Activated CD4-positive, alpha-beta T cell treated with anti-CD3 and anti-CD28 coated beads, Interleukin-2, amount 10 ng/mL, durations not matched to agents 24 days and 14 days (primary cell): Measurements from ENCODE around the gene TULP4. TPM values are rescaled to one million over a fixed set of nuclear protein-coding genes. Genes with fewer than 3 reads are reported as not detected.
"Not testable (repeated sequence)": the region's sequence is repeated elsewhere in the genome, so short reads cannot be mapped to it uniquely, and the experiment has no call there.

Experiments
- DNase-seq: peaks from one replicate; pipeline ENCODE4 v3.0.0; 2022
- H3K27ac Mint-ChIP-seq: one replicate; pipeline ENCODE4 v1.8.0; 2022; ENCODE audit warnings: mild to moderate bottlenecking, mixed read lengths
- H3K27me3 Mint-ChIP-seq: one replicate; pipeline ENCODE4 v1.8.0; 2022; ENCODE audit warnings: mixed read lengths
- H3K36me3 Mint-ChIP-seq: one replicate; pipeline ENCODE4 v1.8.0; 2022; ENCODE audit warnings: low read depth, mild to moderate bottlenecking, mixed read lengths
- H3K4me1 Mint-ChIP-seq: one replicate; pipeline ENCODE4 v1.8.0; 2021; ENCODE audit warnings: mixed read lengths
- H3K4me3 Mint-ChIP-seq: one replicate; pipeline ENCODE4 v1.8.0; 2022; ENCODE audit warnings: mild to moderate bottlenecking, moderate library complexity, mixed read lengths
- H3K9me3 Mint-ChIP-seq: one replicate; pipeline ENCODE4 v1.8.0; 2021; ENCODE audit warnings: mixed read lengths
- intact Hi-C: fragments of 100-400 bp; cut with micrococcal nuclease; formaldehyde crosslinking; loops from one replicate; pipeline ENCODE4 v1.15.1; 2023
- total RNA-seq: library from RNA; stranded (reverse); gene quantifications from 2 replicates; pipeline ENCODE4 v1.2.3, GENCODE V29; 2022

Gene TULP4
- total RNA-seq, 1 donor from 2014 or later, result 23.9 TPM

DNA sequence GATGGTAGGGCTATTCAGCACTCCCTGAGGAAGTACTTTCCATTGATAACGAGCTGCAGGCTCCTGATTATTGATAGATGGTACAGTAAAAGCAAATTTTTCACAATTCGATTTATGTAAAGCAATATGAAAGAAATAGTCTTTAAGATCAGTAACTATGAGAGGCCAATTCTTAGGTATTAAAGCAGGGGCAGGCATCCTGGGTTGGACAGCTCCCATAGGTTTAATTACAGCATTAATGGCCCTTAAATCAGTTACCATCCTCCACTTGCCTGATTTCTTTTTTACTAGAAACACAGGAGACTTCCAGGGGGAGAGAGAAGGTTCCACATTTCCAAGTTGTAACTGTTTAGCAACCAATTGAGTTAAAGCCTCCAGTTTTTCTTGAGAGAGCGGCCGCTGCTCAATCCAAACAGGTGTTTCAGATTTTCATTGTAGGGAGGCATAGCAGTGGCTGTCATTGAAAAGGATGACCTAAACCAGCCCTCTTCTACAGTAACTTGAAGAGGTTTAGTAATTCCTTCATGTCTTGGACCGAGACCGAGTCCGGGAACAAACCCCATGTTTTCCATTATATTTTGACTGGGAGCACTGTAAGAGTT lies 10.0 kb upstream of the TULP4 start:
- H3K9me3 Mint-ChIP-seq, DNase-seq, H3K4me3 Mint-ChIP-seq, H3K27me3 Mint-ChIP-seq, intact Hi-C loops, H3K27ac Mint-ChIP-seq, H3K4me1 Mint-ChIP-seq: not testable (repeated sequence)
- H3K36me3 Mint-ChIP-seq, result peaks cover 14% of the 10 kb centered on the region

GRCh38 chr6:158303210-158303731 lies 9.0 kb upstream of the TULP4 start:
- peaks cover 1% of the 10 kb centered on the region for H3K4me1 Mint-ChIP-seq
- peaks cover 14% of the 10 kb centered on the region for H3K36me3 Mint-ChIP-seq
- no peak for DNase-seq
- no peak overlapping the region for H3K27ac Mint-ChIP-seq
- intact Hi-C loops, result no loop called here
- no peaks in the 10 kb centered on the region for H3K27me3 Mint-ChIP-seq
- H3K9me3 Mint-ChIP-seq, result peaks cover 5% of the 10 kb centered on the region
- H3K4me3 Mint-ChIP-seq, result no peak overlapping the region

DNA sequence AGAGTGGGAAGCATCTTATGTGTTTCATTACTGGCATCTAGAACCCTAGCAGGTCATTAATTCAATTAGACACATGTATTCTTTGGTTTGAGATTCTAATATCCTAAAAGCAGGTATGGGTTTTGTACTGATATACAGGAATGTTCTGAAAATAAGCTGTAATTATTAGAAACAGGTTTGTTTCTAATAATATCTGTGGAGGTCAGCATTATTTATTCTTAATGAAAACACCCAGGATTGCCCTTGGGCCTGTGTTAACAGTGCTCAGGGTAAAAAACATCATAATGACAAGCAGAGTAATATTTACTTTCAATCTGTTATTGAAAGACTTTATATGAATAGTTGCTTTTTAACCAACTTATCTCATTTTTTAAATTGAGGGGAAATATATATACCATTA lies 8.0 kb upstream of the TULP4 start:
- intact Hi-C loops, result no loop called here
- Mint-ChIP-seq H3K4me1 (peaks cover 1% of the 10 kb centered on the region), H3K27ac (no peak overlapping the region), H3K27me3 (no peaks in the 10 kb centered on the region), H3K9me3 (no peaks in the 10 kb centered on the region), H3K36me3 (peaks cover 8% of the 10 kb centered on the region), H3K4me3 (no peak overlapping the region)
- DNase-seq, result no peak

DNA sequence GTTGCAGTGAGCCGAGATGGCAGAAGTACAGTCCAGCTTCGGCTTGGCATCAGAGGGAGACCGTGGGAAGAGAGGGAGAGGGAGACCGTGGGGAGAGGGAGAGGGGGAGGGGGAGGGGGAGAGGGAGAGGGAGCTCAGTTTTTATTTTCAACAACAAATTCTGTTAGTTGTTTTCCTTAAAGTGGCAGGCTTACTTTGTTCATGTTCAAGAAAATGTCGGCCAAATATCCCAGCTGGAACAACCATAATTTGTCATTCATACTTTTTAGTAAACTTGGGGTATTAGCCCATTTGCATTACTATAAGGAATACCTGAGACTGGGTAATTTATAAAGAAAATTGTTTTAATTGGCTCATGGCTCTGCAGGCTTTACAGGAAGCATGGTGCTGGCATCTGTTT lies 2.5 kb upstream of the TULP4 start:
- Mint-ChIP-seq H3K9me3 (no peaks in the 10 kb centered on the region), H3K27ac (no peak overlapping the region), H3K4me1 (peaks cover 12% of the 10 kb centered on the region), H3K36me3 (peaks cover 20% of the 10 kb centered on the region), H3K4me3 (no peak overlapping the region), H3K27me3 (no peaks in the 10 kb centered on the region)
- no peak for DNase-seq
- intact Hi-C loops, result no loop called here

- intact Hi-C loops, result no loop called here
- DNase-seq, result no peak
- H3K9me3 Mint-ChIP-seq, result peaks cover 5% of the 10 kb centered on the region
- H3K4me3 Mint-ChIP-seq, result no peak overlapping the region
- H3K27ac Mint-ChIP-seq, result no peak overlapping the region
- no peaks in the 10 kb centered on the region for H3K27me3 Mint-ChIP-seq
- H3K36me3 Mint-ChIP-seq, result peaks cover 25% of the 10 kb centered on the region
- H3K4me1 Mint-ChIP-seq, result peaks cover 14% of the 10 kb centered on the region
These were observed 1.1 kb upstream of the TULP4 start for GRCh38 chr6:158311193-158311592.

- peaks cover 14% of the 10 kb centered on the region for H3K4me1 Mint-ChIP-seq
- DNase-seq, result no peak
- no peak overlapping the region for H3K27ac Mint-ChIP-seq
- peaks cover 9% of the 10 kb centered on the region for H3K9me3 Mint-ChIP-seq
- no peaks in the 10 kb centered on the region for H3K27me3 Mint-ChIP-seq
- peaks cover 25% of the 10 kb centered on the region for H3K36me3 Mint-ChIP-seq
- no peak overlapping the region for H3K4me3 Mint-ChIP-seq
- intact Hi-C loops, result no loop called here
These were observed 639 bp upstream of the TULP4 start for GRCh38 chr6:158311626-158312025.

DNA sequence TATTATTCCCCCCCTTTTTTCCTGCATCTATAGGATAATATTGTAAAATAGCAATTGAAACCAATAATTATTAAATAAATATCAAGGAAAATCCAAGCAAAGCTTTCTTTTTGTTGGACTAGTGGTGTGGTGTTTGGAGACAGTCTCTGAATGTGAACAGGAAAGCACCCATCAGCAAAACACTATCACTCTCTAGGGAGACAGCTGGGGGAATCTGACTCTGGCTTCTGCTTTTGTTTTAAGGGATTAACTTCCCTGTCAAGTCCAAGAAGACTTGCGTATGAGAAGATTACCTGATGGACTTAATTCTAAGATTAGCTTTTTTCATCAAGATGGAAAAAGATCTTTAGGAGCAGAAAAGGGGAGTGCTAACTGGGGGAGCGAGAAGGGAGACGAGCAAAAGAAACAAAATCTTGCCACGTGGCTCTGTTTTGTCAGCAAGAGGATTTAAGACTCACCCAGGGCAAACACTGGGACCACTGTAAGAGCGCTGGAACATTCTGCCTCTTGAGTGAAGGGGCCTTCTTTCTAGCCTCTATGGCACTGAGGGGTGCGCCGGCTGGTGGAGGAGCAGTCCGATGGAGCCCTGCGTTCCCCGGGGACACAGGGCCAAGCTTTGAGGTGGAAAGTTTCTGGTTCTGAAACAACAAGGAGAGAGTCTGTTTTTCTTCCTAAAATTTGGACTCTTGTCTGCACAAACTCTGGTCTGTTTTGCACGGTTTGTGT lies 570 bp downstream of the TULP4 start:
- Mint-ChIP-seq H3K36me3 (peaks cover 30% of the 10 kb centered on the region), H3K4me1 (peaks cover 14% of the 10 kb centered on the region), H3K9me3 (peaks cover 9% of the 10 kb centered on the region), H3K4me3 (no peak overlapping the region), H3K27ac (no peak overlapping the region), H3K27me3 (no peaks in the 10 kb centered on the region)
- intact Hi-C loops, result no loop called here
- no peak for DNase-seq

- DNase-seq, result peak; percentile 69
- Mint-ChIP-seq H3K4me3 (peak overlapping the region; percentile 27), H3K9me3 (peaks cover 9% of the 10 kb centered on the region), H3K27me3 (no peaks in the 10 kb centered on the region), H3K36me3 (peaks cover 33% of the 10 kb centered on the region), H3K27ac (no peak overlapping the region), H3K4me1 (peaks cover 16% of the 10 kb centered on the region)
- intact Hi-C loops, result no loop called here
These were observed 1.7 kb downstream of the TULP4 start for GRCh38 chr6:158313989-158314388.

GRCh38 chr6:158314737-158315136 lies 2.5 kb downstream of the TULP4 start:
- no peak for DNase-seq
- intact Hi-C loops, result no loop called here
- Mint-ChIP-seq H3K4me1 (peaks cover 17% of the 10 kb centered on the region), H3K4me3 (no peak overlapping the region), H3K27me3 (no peaks in the 10 kb centered on the region), H3K9me3 (peaks cover 9% of the 10 kb centered on the region), H3K27ac (no peak overlapping the region), H3K36me3 (peaks cover 34% of the 10 kb centered on the region)

DNA sequence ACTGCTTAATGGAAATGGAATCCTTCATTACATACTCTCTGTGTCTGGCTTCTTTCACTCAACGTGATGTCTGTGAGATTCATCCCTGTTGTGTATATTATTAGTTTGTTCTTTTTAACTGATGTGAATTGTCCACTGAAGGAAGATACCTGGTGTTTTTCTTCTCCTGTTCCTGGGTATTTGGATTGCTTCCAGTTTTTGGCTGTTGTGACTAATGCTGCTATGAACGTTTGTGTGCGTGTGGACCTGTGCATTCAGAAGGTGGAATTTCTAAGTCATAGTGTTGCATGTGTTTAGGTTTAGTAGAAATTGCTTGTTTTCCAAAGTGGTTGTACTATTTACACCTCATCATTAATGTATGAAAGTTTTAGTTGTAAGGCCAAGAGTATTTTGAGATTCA lies 3.8 kb downstream of the TULP4 start:
- Mint-ChIP-seq H3K27me3 (no peaks in the 10 kb centered on the region), H3K4me1 (peaks cover 19% of the 10 kb centered on the region), H3K36me3 (peaks cover 38% of the 10 kb centered on the region), H3K27ac (no peak overlapping the region), H3K9me3 (peaks cover 9% of the 10 kb centered on the region), H3K4me3 (no peak overlapping the region)
- intact Hi-C loops, result no loop called here
- no peak for DNase-seq

GRCh38 chr6:158321960-158322359 lies 9.7 kb downstream of the TULP4 start:
- intact Hi-C loops, result no loop called here
- H3K4me1 Mint-ChIP-seq, result peaks cover 30% of the 10 kb centered on the region
- H3K9me3 Mint-ChIP-seq, result no peaks in the 10 kb centered on the region
- DNase-seq, result no peak
- H3K27ac Mint-ChIP-seq, result peak overlapping the region; percentile 30
- H3K36me3 Mint-ChIP-seq, result peaks cover 25% of the 10 kb centered on the region
- no peaks in the 10 kb centered on the region for H3K27me3 Mint-ChIP-seq
- H3K4me3 Mint-ChIP-seq, result no peak overlapping the region

DNA sequence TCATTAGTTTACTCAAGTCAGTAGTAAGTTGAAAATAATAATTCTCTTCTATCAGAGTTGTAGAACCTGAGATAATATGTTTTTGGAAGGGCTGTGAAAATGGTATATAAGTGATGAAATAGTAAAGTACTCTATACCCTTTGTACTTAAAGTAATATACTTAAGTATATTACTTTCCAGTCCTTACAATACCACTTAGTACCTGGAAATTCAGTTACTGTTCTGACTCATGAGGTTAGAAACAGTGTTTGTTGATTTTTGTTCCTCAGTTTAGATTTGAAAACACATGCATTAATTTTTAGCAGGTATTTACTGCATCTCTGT lies 10.1 kb downstream of the TULP4 start:
- Mint-ChIP-seq H3K36me3 (peaks cover 22% of the 10 kb centered on the region), H3K27ac (peak overlapping the region; percentile 30), H3K27me3 (no peaks in the 10 kb centered on the region), H3K9me3 (no peaks in the 10 kb centered on the region), H3K4me3 (no peak overlapping the region), H3K4me1 (peaks cover 31% of the 10 kb centered on the region)
- no peak for DNase-seq
- intact Hi-C loops, result no loop called here

DNA sequence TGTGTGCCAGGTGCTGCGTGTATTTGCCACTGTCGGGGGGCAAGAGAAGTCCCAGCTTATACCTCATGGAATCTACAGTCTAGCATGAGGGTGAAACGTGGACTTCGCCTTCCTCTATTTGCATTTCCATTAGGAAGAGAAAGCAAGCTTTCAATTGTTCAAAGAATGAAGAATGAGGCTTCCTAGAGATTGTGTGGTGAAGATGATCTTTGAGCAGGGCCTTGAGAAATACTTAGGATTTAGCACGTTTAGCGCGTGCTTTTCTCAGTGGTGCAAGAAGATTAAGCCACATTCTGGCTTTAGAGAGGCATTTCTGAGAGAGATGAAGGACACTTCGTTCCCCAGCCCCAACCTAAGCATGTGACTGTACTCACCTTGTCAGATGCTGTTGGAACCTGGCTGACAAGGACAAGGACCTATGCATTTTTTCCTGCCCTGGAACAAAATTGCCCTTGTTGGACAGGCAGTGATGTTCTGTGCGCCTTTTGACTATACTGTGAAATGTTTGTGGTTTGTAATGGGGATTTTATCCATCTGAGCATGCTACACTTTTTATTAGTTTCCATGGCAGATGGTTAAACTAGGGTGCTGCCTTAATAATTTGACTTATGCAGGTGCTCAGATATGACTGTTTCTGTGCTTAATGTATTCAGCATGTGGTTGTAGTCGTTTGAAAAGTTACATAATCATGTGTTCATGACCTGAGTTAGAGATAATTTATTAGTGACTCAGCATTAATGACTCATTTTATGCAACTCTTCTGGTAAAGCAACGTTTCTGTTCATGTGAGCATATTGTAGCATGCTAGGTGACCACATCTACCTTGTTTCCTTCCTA lies 10.7 kb downstream of the TULP4 start:
- Mint-ChIP-seq H3K36me3 (peaks cover 19% of the 10 kb centered on the region), H3K4me1 (peaks cover 33% of the 10 kb centered on the region), H3K4me3 (peak overlapping the region; percentile 8), H3K27ac (no peak overlapping the region), H3K27me3 (no peaks in the 10 kb centered on the region), H3K9me3 (no peaks in the 10 kb centered on the region)
- intact Hi-C loops, result no loop called here
- DNase-seq, result no peak

DNA sequence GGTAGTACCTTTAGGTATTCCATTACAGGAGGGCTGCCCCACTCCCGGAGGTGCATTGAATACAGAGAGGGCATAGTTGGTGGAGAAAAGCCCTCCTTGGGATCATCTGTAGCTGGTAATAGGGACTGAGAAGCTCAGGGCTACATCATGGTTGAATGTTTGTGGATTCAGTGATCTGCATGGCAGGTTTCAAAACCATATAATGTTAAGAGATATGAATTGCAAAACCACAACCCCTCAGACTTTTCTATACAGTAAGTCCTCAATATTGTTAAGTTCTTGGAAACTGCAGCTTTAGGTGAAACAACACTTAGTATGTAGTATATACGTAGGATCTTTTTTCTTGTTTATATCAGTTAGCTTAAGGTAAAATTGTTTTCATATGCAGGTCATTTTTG lies 11.3 kb downstream of the TULP4 start:
- no peak for DNase-seq
- Mint-ChIP-seq H3K36me3 (peaks cover 17% of the 10 kb centered on the region), H3K9me3 (no peaks in the 10 kb centered on the region), H3K27ac (no peak overlapping the region), H3K4me3 (peak overlapping the region; percentile 8), H3K27me3 (no peaks in the 10 kb centered on the region), H3K4me1 (peaks cover 35% of the 10 kb centered on the region)
- intact Hi-C loops, result no loop called here
